ENCODE results near the gene PTH1R. TPM values are rescaled to one million over a fixed set of nuclear protein-coding genes. Genes with fewer than 3 reads are reported as not detected.

Gene PTH1R
- total and polyA plus RNA-seq, 3 experiments from 2014 or later = not detected

DNA sequence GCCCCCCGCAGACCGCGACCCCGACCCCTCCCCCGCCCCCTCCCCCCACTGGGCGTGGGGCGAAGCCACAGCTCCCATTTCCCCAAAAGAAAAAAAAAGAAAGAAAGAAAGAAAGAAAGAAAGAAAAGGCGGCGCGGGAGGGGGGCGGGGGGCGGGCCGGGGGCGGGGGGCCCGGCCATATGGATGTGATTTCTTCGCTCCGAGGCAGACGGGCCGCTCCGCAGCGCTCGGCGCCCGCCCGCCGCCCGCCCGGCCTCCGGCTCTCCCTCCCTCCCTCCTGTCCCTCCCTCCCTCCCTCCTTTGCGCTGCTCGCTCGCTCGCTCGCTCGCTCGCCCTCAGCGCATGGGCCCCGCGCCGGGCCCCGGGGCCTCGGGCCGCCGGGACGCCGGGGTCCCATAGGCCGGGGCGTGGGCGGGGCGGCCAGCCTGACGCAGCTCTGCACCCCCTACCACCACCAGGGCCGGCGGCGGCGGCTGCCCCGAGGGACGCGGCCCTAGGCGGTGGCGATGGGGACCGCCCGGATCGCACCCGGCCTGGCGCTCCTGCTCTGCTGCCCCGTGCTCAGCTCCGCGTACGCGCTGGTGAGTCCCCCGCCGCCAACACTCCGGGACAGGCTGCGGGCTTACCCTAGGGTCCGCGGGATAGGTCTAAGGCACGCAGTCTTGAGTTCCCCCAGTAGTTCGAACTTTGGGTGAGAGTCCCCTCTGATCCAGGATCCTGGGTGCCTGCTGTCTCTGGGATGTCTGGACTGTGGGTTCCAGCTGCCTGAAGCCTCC, 5.7 kb downstream of the PTH1R start:
- Histone ChIP-seq H3K27ac (ENCODE audit: low read depth, low read length) (no peak overlapping the region), H3K4me3 (ENCODE audit: low read length) (no peak overlapping the region), H3K36me3 (ENCODE audit: insufficient read depth, low read length) (no peaks in the 10 kb centered on the region), H3K4me1 (ENCODE audit: insufficient read depth, low read length) (no peaks in the 10 kb centered on the region), H3K9me3 (ENCODE audit: low read length) (no peaks in the 10 kb centered on the region), H3K27me3 (ENCODE audit: insufficient read depth, low read length, poor library complexity, severe bottlenecking) (peaks cover 35% of the 10 kb centered on the region)
- peaks cover 0 to 20% (median 4%) of the 10 kb centered on the region in 3 donors for H3K4me1 Mint-ChIP-seq
- no peak overlapping the region for H3K27ac Mint-ChIP-seq
- H3K27me3 Mint-ChIP-seq = peaks cover 35 to 47% of the 10 kb centered on the region in 2 donors
- no peak for DNase-seq
- H3K4me3 Mint-ChIP-seq = peak overlapping the region in 6 of 7 donors; percentile 29 to 85 (median 74)
- H3K36me3 Mint-ChIP-seq = no peaks in the 10 kb centered on the region
- ChIA-PET CTCF (interaction anchor here (1.0 to 2.1 kb wide), 3 partner anchors 12 to 26 kb away, joined by 4 to 10 read pairs (median 4); no protein-coding TSS in a partner anchor), POLR2A (no interaction called here)
- no peaks in the 10 kb centered on the region for H3K9me3 Mint-ChIP-seq

DNA sequence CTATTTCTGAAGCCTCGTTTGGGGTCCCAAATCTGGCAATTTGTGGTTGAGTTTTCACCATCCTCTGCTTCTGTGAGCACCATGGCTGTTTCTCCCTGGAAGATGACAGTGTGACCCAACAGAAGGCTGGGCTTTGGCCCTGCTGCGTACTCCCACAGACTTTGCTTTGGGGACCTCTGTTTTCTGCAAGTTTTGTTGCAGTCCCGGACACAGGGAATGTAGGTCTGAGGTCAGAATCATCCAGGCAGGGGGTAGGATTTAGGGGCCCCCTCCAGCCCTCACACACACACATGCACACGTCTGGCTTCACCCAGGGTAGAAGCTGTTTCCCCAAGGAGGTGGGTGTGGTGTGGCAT, 6.3 kb downstream of the PTH1R start:
- Mint-ChIP-seq H3K4me3 (peak overlapping the region; percentile 13 to 85 (median 45)), H3K27ac (no peak overlapping the region), H3K4me1 (peaks cover 0 to 20% (median 4%) of the 10 kb centered on the region in 3 donors), H3K27me3 (peaks cover 38 to 47% of the 10 kb centered on the region in 2 donors), H3K9me3 (no peaks in the 10 kb centered on the region), H3K36me3 (no peaks in the 10 kb centered on the region)
- no peak for DNase-seq
- H3K36me3 ChIP-seq (ENCODE audit: insufficient read depth, low read length) = no peaks in the 10 kb centered on the region
- H3K27me3 ChIP-seq (ENCODE audit: insufficient read depth, low read length, poor library complexity, severe bottlenecking) = peaks cover 35% of the 10 kb centered on the region
- no peak overlapping the region for H3K27ac ChIP-seq (ENCODE audit: low read depth, low read length)
- ChIA-PET POLR2A (no interaction called here), CTCF (interaction anchor here (1.0 to 2.1 kb wide), 2 partner anchors 11 to 17 kb away, joined by 4 to 10 read pairs; no protein-coding TSS in a partner anchor)
- no peaks in the 10 kb centered on the region for H3K4me1 ChIP-seq (ENCODE audit: insufficient read depth, low read length)
- no peaks in the 10 kb centered on the region for H3K9me3 ChIP-seq (ENCODE audit: low read length)
- no peak overlapping the region for H3K4me3 ChIP-seq (ENCODE audit: low read length)

DNA sequence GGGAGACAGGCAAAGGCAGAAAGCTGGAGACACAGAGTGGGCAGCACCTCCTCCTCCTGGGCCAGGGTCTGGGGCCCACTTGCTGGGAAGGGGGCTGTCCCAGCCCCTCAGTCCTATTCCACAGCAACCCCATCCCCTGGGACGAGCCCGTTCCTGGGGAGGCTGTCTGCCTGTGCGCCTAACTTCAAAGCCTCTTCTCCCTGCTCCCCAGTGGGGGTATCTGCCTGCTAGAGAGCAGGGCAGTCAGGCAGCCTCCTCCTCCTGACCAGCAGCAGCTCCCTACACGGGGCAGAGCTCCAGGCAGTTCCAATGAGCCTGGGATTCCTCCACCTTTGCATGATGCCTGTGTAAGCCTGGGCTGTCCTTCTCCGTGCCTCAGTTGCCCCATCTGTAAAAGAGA, 6.9 kb downstream of the PTH1R start:
- Mint-ChIP-seq H3K9me3 (no peaks in the 10 kb centered on the region), H3K4me3 (peak overlapping the region in 6 of 7 donors; percentile 14 to 27 (median 26)), H3K27me3 (peaks cover 34 to 46% of the 10 kb centered on the region in 2 donors), H3K36me3 (no peaks in the 10 kb centered on the region), H3K27ac (no peak overlapping the region), H3K4me1 (peaks cover 0 to 20% (median 4%) of the 10 kb centered on the region in 3 donors)
- POLR2A ChIA-PET = no interaction called here
- Histone ChIP-seq H3K9me3 (ENCODE audit: low read length) (no peaks in the 10 kb centered on the region), H3K27ac (ENCODE audit: low read depth, low read length) (no peak overlapping the region), H3K4me1 (ENCODE audit: insufficient read depth, low read length) (no peaks in the 10 kb centered on the region), H3K4me3 (ENCODE audit: low read length) (no peak overlapping the region), H3K27me3 (ENCODE audit: insufficient read depth, low read length, poor library complexity, severe bottlenecking) (peaks cover 35% of the 10 kb centered on the region), H3K36me3 (ENCODE audit: insufficient read depth, low read length) (no peaks in the 10 kb centered on the region)
- CTCF ChIA-PET = interaction anchor here (1.5 kb wide), 1 partner anchor 10 kb away, joined by 3 read pairs; no protein-coding TSS in a partner anchor
- no peak for DNase-seq

DNA sequence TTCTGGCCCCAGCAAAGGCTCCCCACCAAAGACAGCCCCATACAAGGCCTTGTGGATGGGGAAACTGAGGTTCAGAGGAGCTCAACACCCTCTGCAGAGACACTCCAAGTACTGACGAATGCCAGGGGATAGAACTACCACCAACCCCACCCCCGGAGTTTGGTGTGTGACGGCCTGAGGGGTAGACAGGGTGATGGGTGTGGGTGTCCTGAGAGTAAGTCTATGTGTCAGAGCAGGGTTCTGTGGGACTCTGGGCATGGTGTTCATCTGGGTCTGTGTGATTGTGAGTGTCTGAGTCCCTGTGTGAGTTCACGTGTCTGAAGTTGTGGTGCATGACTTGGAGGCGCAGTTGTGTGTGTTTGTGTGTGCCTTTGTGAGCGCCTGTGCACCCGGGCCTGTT, 7.4 kb downstream of the PTH1R start:
- no peaks in the 10 kb centered on the region for H3K36me3 ChIP-seq (ENCODE audit: insufficient read depth, low read length)
- no peaks in the 10 kb centered on the region for H3K9me3 ChIP-seq (ENCODE audit: low read length)
- no peak overlapping the region for H3K4me3 ChIP-seq (ENCODE audit: low read length)
- H3K27me3 Mint-ChIP-seq = peaks cover 29 to 47% of the 10 kb centered on the region in 2 donors
- no peak overlapping the region for H3K27ac ChIP-seq (ENCODE audit: low read depth, low read length)
- no peaks in the 10 kb centered on the region for H3K36me3 Mint-ChIP-seq
- H3K4me1 ChIP-seq (ENCODE audit: insufficient read depth, low read length) = no peaks in the 10 kb centered on the region
- POLR2A ChIA-PET = no interaction called here
- H3K27ac Mint-ChIP-seq = no peak overlapping the region
- peak overlapping the region in 5 of 7 donors; percentile 14 to 37 (median 26) for H3K4me3 Mint-ChIP-seq
- H3K27me3 ChIP-seq (ENCODE audit: insufficient read depth, low read length, poor library complexity, severe bottlenecking) = peaks cover 35% of the 10 kb centered on the region
- no peaks in the 10 kb centered on the region for H3K9me3 Mint-ChIP-seq
- CTCF ChIA-PET = interaction anchor here (0.9 to 1.5 kb wide), 2 partner anchors 10 to 11 kb away, joined by 3 read pairs; no protein-coding TSS in a partner anchor
- peaks cover 0 to 20% (median 4%) of the 10 kb centered on the region in 3 donors for H3K4me1 Mint-ChIP-seq
- DNase-seq = no peak

DNA sequence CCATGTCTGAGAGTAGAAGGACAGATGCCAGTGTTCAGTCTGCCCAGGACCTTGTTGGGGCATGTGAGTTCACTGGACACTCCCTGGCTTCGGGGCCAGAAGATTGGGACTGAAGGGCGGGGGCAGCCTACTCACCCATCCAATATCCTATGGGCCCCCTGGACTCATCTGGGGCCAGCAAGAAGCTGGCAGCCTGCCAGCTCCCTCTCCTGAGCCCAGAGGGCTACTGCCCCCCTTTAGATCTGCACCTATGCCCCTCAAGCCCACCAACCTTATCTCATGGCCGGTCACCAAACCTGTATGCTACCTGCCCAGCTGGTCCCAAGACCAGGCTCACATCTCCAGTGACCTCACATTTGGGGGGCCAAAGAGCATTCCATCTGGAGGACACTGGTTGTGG, 8.1 kb downstream of the PTH1R start:
- CTCF ChIA-PET = interaction anchor here (0.9 to 1.5 kb wide), 4 partner anchors 9 to 18 kb away, joined by 3 to 4 read pairs (median 3); no protein-coding TSS in a partner anchor
- H3K27me3 Mint-ChIP-seq = peaks cover 22 to 42% of the 10 kb centered on the region in 2 donors

DNA sequence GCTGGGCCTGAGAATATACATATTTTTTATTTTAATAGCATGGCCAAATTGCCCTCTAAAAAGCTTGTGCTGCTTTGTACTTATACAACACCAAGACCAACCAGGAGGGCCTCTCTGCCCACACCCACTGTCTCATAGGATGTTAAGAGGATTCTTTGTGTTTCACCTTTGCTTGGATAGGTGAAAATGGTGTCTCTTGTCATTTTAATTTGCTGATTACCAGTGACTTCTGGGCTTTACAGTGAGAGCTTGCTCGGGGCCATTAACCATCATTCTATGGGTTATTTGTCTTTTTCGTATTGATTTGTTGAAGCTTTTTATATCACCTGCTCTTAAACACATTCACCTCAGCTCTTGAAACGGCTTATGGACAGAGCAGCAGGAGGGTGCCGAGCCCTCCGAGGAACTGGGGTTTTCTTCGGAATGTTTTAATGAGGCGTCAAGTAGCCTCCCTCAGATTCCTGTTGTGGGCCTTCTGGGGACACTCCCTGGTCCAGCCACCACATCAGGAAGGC, 10.5 kb downstream of the PTH1R start:
- H3K4me3 ChIP-seq (ENCODE audit: low read length) = no peak overlapping the region
- CTCF ChIA-PET = interaction anchor here (0.8 to 1.5 kb wide), 2 partner anchors 21 to 400 kb away, joined by 3 read pairs; no protein-coding TSS in a partner anchor
- H3K4me1 ChIP-seq (ENCODE audit: insufficient read depth, low read length) = no peaks in the 10 kb centered on the region
- H3K36me3 ChIP-seq (ENCODE audit: insufficient read depth, low read length) = no peaks in the 10 kb centered on the region
- POLR2A ChIA-PET = no interaction called here
- H3K9me3 ChIP-seq (ENCODE audit: low read length) = no peaks in the 10 kb centered on the region
- no peaks in the 10 kb centered on the region for H3K9me3 Mint-ChIP-seq
- H3K27me3 ChIP-seq (ENCODE audit: insufficient read depth, low read length, poor library complexity, severe bottlenecking) = peaks cover 30% of the 10 kb centered on the region
- no peaks in the 10 kb centered on the region for H3K36me3 Mint-ChIP-seq
- no peak overlapping the region for H3K27ac ChIP-seq (ENCODE audit: low read depth, low read length)
- peaks cover 0 to 19% (median 8%) of the 10 kb centered on the region in 3 donors for H3K4me1 Mint-ChIP-seq
- peaks cover 34 to 56% of the 10 kb centered on the region in 2 donors for H3K27me3 Mint-ChIP-seq
- DNase-seq = no peak
- H3K27ac Mint-ChIP-seq = no peak overlapping the region
- H3K4me3 Mint-ChIP-seq = no peak overlapping the region

More for the DNA sequence above, 8.1 kb downstream of the PTH1R start:
- POLR2A ChIA-PET = no interaction called here
- Histone ChIP-seq H3K36me3 (ENCODE audit: insufficient read depth, low read length) (no peaks in the 10 kb centered on the region), H3K27ac (ENCODE audit: low read depth, low read length) (no peak overlapping the region), H3K4me3 (ENCODE audit: low read length) (no peak overlapping the region), H3K27me3 (ENCODE audit: insufficient read depth, low read length, poor library complexity, severe bottlenecking) (peaks cover 30% of the 10 kb centered on the region), H3K9me3 (ENCODE audit: low read length) (no peaks in the 10 kb centered on the region), H3K4me1 (ENCODE audit: insufficient read depth, low read length) (no peaks in the 10 kb centered on the region)
- Mint-ChIP-seq H3K9me3 (no peaks in the 10 kb centered on the region), H3K4me1 (peaks cover 0 to 17% (median 2%) of the 10 kb centered on the region in 3 donors), H3K36me3 (no peaks in the 10 kb centered on the region), H3K4me3 (peak overlapping the region in 1 of 7 donors; percentile 30), H3K27ac (no peak overlapping the region)
- DNase-seq = no peak

DNA sequence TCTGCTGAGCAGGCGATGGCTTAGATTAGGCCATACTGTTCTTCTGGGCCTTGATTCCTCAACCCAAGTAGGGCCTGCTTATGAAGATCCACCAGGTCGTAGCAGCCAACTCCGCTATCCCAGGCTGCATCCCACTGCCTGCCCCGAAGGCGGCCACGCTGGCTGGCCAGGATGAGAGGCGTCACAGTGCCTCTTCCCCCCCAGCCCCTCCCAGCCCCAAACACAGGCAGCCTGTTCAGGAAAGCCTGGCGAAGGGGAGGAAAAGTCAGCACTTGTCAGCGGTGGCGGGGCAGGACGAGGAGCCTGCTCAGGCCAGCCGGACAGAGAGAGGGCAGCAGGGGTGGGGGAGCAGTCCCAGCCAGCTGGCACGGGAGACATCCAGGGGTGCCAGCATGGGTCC, 11.2 kb downstream of the PTH1R start:
- H3K4me1 ChIP-seq (ENCODE audit: insufficient read depth, low read length) = no peaks in the 10 kb centered on the region
- H3K36me3 ChIP-seq (ENCODE audit: insufficient read depth, low read length) = no peaks in the 10 kb centered on the region
- no peaks in the 10 kb centered on the region for H3K9me3 ChIP-seq (ENCODE audit: low read length)
- Mint-ChIP-seq H3K4me1 (peaks cover 0 to 16% (median 8%) of the 10 kb centered on the region in 3 donors), H3K9me3 (no peaks in the 10 kb centered on the region), H3K36me3 (no peaks in the 10 kb centered on the region), H3K27ac (no peak overlapping the region), H3K27me3 (peaks cover 35 to 55% of the 10 kb centered on the region in 2 donors), H3K4me3 (no peak overlapping the region)
- ChIA-PET POLR2A (no interaction called here), CTCF (interaction anchor here (1.5 kb wide), 1 partner anchor 21 kb away, joined by 3 read pairs; no protein-coding TSS in a partner anchor)
- H3K4me3 ChIP-seq (ENCODE audit: low read length) = no peak overlapping the region
- H3K27me3 ChIP-seq (ENCODE audit: insufficient read depth, low read length, poor library complexity, severe bottlenecking) = peaks cover 26% of the 10 kb centered on the region
- no peak overlapping the region for H3K27ac ChIP-seq (ENCODE audit: low read depth, low read length)
- no peak for DNase-seq
